ENCODE data around the gene SRR. TPM values are rescaled to one million over a fixed set of nuclear protein-coding genes. Genes with fewer than 3 reads are reported as not detected.
A peak's percentile ranks its signal among the peaks of the same experiment; 100 is the strongest.

Gene SRR
- total and polyA plus RNA-seq, 3 experiments from 2014 or later: 5.7 to 13.4 (median 11.7) TPM

DNA sequence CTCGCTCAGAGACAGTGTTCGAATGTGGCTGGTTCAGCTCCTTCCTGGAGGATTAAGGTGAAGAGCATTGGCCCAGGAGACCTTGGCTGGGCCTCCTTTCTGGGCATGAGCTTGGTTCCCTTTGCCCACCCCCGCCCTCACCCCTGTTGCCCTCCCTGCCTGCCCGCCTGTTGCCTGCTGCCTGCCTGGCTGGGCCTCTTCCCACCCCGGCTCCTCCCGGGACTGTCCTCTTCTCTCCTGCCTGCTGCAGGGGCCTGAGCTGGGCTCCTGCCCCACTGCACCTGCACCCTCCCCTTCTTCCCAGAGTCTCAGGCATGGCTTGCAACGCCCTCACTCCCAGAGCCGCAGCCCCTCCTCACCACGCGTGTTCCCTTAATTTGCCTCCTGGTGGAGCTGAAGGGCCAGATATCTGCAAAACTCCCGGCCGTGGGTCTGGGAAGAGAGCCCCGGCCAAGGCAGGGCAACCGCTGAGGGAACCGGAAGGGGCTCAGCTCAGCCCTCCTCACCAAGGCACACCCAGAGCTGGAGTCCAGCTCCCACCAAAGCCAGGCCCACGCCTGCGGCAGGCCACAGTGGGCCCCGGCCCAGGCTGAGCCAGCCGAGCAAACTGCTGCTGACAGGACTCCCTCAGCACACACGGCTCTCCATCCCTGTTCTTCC, 65.9 kb downstream of the SRR start:
- ChIA-PET CTCF (interaction anchor here (0.6 to 3.4 kb wide), 3 partner anchors 13 to 461 kb away, joined by 3 to 14 read pairs (median 3); no protein-coding TSS in a partner anchor), POLR2A (no interaction called here)
- Histone ChIP-seq H3K27me3 (ENCODE audit: insufficient read depth, low read length, poor library complexity, severe bottlenecking) (no peaks in the 10 kb centered on the region), H3K4me1 (ENCODE audit: insufficient read depth, low read length) (no peaks in the 10 kb centered on the region), H3K27ac (ENCODE audit: low read depth, low read length) (no peak overlapping the region), H3K4me3 (ENCODE audit: low read length) (no peak overlapping the region), H3K9me3 (ENCODE audit: low read length) (no peaks in the 10 kb centered on the region), H3K36me3 (ENCODE audit: insufficient read depth, low read length) (no peaks in the 10 kb centered on the region)
- Mint-ChIP-seq H3K27ac (no peak overlapping the region), H3K4me3 (no peak overlapping the region), H3K4me1 (no peaks in the 10 kb centered on the region), H3K27me3 (no peaks in the 10 kb centered on the region), H3K36me3 (peaks cover 0 to 69% (median 0%) of the 10 kb centered on the region in 3 donors), H3K9me3 (no peaks in the 10 kb centered on the region)
- DNase-seq: no peak

DNA sequence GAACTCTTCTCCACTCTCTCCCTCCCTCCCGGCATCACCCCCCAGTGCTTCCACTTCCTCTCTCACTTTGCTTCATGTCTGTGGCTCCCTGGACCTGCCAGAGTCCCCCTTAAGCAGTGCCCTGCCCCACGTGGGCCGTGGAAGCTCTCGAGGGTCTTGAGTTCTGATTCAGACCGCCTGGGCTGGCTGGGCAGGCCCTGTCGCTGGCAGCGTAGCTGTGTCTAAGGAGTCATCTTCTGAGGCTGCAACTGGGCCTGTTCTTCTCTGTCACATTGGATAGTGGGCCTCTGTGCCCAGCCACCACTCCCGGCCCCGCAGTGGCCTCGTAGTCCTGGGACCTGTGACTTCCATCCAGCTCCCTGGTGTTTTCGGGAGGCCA, 66.5 kb downstream of the SRR start:
- H3K36me3 Mint-ChIP-seq: peaks cover 0 to 70% (median 0%) of the 10 kb centered on the region in 3 donors
- Histone ChIP-seq H3K9me3 (ENCODE audit: low read length) (no peaks in the 10 kb centered on the region), H3K4me1 (ENCODE audit: insufficient read depth, low read length) (no peaks in the 10 kb centered on the region), H3K4me3 (ENCODE audit: low read length) (no peak overlapping the region), H3K27me3 (ENCODE audit: insufficient read depth, low read length, poor library complexity, severe bottlenecking) (no peaks in the 10 kb centered on the region), H3K27ac (ENCODE audit: low read depth, low read length) (no peak overlapping the region), H3K36me3 (ENCODE audit: insufficient read depth, low read length) (no peaks in the 10 kb centered on the region)
- no peaks in the 10 kb centered on the region for H3K27me3 Mint-ChIP-seq
- POLR2A ChIA-PET: no interaction called here
- H3K4me3 Mint-ChIP-seq: no peak overlapping the region
- CTCF ChIA-PET: interaction anchor here (3.4 kb wide), 1 partner anchor 12 kb away, joined by 14 read pairs; no protein-coding TSS in a partner anchor
- no peak overlapping the region for H3K27ac Mint-ChIP-seq
- H3K9me3 Mint-ChIP-seq: no peaks in the 10 kb centered on the region
- H3K4me1 Mint-ChIP-seq: no peaks in the 10 kb centered on the region
- DNase-seq: no peak

DNA sequence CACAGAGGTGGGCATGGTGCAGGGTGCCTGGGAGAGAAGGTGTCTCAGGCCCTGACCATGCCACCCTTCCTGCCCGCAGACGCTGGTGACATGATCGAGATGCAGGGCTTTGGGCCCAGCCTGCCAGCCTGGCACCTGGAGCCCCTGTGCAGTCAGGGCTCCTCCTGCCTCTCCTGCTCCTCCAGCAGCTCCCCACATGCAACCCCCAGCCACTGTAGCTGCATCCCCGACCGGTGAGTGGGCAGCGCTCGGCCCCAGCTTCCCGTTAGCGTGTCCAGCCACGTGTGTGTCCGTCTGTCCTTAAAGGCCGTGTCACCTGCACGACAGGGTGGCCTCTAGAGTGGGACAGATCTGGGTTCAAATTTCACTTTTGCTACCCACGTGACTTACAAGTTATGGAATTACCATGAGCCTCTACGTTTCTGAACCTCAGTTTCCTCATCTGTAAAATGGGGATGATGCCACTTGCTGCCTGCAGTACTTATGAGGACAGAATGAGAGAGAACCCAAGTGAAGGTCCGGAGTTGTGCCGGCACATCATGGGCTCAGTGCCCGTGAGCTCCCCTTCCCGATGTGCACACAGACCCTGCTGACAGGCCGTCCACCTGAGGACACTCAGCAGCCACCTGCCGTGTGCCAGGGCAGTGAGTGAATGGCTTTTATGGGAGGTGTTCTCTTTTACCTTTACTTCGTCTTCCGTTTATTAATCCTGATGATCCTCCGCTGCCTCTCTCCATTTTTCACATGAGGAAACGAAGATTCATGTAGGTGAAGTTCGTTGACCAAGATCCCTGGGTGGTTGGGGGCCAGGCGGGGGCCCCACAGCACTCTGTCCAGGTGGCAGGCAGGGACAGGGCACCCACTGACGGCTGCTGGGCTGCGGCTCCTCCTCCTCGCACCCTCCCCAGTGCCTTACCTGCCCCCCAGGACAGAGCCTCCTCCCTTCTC, 67.7 kb downstream of the SRR start:
- CTCF ChIA-PET: interaction anchor here (1.0 to 1.3 kb wide), 2 partner anchors 11 to 18 kb away, joined by 3 to 5 read pairs; no protein-coding TSS in a partner anchor
- Histone ChIP-seq H3K27ac (ENCODE audit: low read depth, low read length) (no peak overlapping the region), H3K36me3 (ENCODE audit: insufficient read depth, low read length) (no peaks in the 10 kb centered on the region), H3K9me3 (ENCODE audit: low read length) (no peaks in the 10 kb centered on the region), H3K4me1 (ENCODE audit: insufficient read depth, low read length) (no peaks in the 10 kb centered on the region), H3K27me3 (ENCODE audit: insufficient read depth, low read length, poor library complexity, severe bottlenecking) (no peaks in the 10 kb centered on the region), H3K4me3 (ENCODE audit: low read length) (no peak overlapping the region)
- no peaks in the 10 kb centered on the region for H3K27me3 Mint-ChIP-seq
- no peaks in the 10 kb centered on the region for H3K9me3 Mint-ChIP-seq
- no peak overlapping the region for H3K4me3 Mint-ChIP-seq
- DNase-seq: no peak
- H3K27ac Mint-ChIP-seq: peak overlapping the region in 1 of 8 donors; percentile 19
- POLR2A ChIA-PET: no interaction called here
- peaks cover 0 to 67% (median 0%) of the 10 kb centered on the region in 3 donors for H3K36me3 Mint-ChIP-seq
- H3K4me1 Mint-ChIP-seq: no peaks in the 10 kb centered on the region

DNA sequence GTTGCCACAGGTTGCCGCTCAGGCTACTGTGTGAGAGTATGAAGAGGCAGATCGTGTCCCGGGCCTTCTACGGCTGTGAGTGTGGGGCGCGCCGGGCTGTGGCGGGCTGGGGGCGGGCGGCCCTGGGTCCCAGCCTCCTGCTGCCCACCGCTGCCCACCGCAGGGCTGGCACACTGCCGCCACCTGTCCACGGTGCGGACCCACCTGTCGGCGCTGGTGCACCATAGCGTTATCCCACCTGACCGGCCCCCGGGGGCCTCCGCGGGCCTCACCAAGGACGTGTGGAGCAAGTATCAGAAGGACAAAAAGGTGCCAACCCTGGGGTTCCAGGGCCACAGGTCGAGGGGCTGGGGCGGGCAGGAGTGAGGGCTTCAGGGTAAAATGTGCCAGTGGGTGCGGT, 68.4 kb downstream of the SRR start:
- Mint-ChIP-seq H3K4me3 (no peak overlapping the region), H3K27me3 (no peaks in the 10 kb centered on the region), H3K9me3 (no peaks in the 10 kb centered on the region), H3K27ac (no peak overlapping the region), H3K4me1 (no peaks in the 10 kb centered on the region), H3K36me3 (peaks cover 0 to 66% (median 0%) of the 10 kb centered on the region in 3 donors)
- POLR2A ChIA-PET: no interaction called here
- no peak overlapping the region for H3K4me3 ChIP-seq (ENCODE audit: low read length)
- DNase-seq: no peak
- H3K4me1 ChIP-seq (ENCODE audit: insufficient read depth, low read length): no peaks in the 10 kb centered on the region
- no peaks in the 10 kb centered on the region for H3K36me3 ChIP-seq (ENCODE audit: insufficient read depth, low read length)
- H3K9me3 ChIP-seq (ENCODE audit: low read length): no peaks in the 10 kb centered on the region
- no peak overlapping the region for H3K27ac ChIP-seq (ENCODE audit: low read depth, low read length)
- CTCF ChIA-PET: interaction anchor here (1.0 kb wide), 2 partner anchors 10 kb away, joined by 3 to 4 read pairs; no protein-coding TSS in a partner anchor
- no peaks in the 10 kb centered on the region for H3K27me3 ChIP-seq (ENCODE audit: insufficient read depth, low read length, poor library complexity, severe bottlenecking)

DNA sequence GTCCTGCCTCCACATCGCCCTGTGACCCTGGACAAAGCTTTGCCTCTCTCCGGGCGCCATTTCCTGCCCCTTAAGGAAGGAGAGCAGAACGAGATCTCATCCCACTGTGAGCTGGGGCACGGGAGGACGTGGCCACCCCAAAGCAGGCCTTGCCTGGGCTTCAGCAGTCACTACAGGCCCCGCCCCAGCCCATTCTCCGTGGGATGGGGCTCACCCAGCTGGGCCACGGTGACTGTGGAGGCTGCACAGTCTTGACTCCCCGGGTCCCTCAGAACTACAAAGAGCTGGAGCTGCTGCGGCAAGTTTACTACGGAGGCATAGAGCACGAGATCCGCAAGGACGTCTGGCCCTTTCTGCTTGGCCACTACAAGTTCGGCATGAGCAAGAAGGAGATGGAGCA, 68.9 kb downstream of the SRR start:
- H3K9me3 ChIP-seq (ENCODE audit: low read length): no peaks in the 10 kb centered on the region
- H3K4me3 Mint-ChIP-seq: no peak overlapping the region
- H3K36me3 Mint-ChIP-seq: peaks cover 0 to 66% (median 0%) of the 10 kb centered on the region in 3 donors
- CTCF ChIA-PET: interaction anchor here (1.0 to 1.3 kb wide), 2 partner anchors 10 to 43 kb away, joined by 4 to 7 read pairs; no protein-coding TSS in a partner anchor
- H3K4me1 ChIP-seq (ENCODE audit: insufficient read depth, low read length): no peaks in the 10 kb centered on the region
- no peaks in the 10 kb centered on the region for H3K27me3 ChIP-seq (ENCODE audit: insufficient read depth, low read length, poor library complexity, severe bottlenecking)
- no peaks in the 10 kb centered on the region for H3K36me3 ChIP-seq (ENCODE audit: insufficient read depth, low read length)
- H3K27ac Mint-ChIP-seq: no peak overlapping the region
- no peaks in the 10 kb centered on the region for H3K27me3 Mint-ChIP-seq
- H3K9me3 Mint-ChIP-seq: no peaks in the 10 kb centered on the region
- H3K27ac ChIP-seq (ENCODE audit: low read depth, low read length): no peak overlapping the region
- no peak for DNase-seq
- no peaks in the 10 kb centered on the region for H3K4me1 Mint-ChIP-seq
- H3K4me3 ChIP-seq (ENCODE audit: low read length): no peak overlapping the region
- POLR2A ChIA-PET: no interaction called here

DNA sequence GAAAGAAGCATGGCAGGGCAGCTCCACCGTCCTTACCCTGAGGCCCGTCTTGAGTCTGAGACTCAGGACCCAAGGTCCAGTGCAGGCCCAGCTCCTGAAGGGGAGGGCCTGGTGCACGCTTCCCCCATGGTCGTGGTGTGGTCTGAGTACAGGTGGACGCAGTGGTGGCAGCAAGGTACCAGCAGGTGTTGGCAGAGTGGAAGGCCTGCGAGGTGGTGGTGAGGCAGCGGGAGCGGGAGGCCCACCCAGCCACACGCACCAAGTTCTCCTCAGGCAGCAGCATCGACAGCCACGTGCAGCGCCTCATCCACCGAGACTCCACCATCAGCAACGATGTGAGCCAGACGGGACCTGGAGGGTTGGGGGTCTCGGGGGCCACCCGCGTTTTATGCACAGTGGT, 69.4 kb downstream of the SRR start:
- Mint-ChIP-seq H3K36me3 (peaks cover 0 to 66% (median 0%) of the 10 kb centered on the region in 3 donors), H3K9me3 (no peaks in the 10 kb centered on the region), H3K27ac (no peak overlapping the region), H3K4me1 (no peaks in the 10 kb centered on the region), H3K27me3 (no peaks in the 10 kb centered on the region), H3K4me3 (no peak overlapping the region)
- H3K27ac ChIP-seq (ENCODE audit: low read depth, low read length): no peak overlapping the region
- H3K4me1 ChIP-seq (ENCODE audit: insufficient read depth, low read length): no peaks in the 10 kb centered on the region
- no peaks in the 10 kb centered on the region for H3K9me3 ChIP-seq (ENCODE audit: low read length)
- H3K27me3 ChIP-seq (ENCODE audit: insufficient read depth, low read length, poor library complexity, severe bottlenecking): no peaks in the 10 kb centered on the region
- ChIA-PET POLR2A (no interaction called here), CTCF (interaction anchor here (1.0 to 1.3 kb wide), 2 partner anchors 9 to 43 kb away, joined by 4 to 7 read pairs; no protein-coding TSS in a partner anchor)
- no peaks in the 10 kb centered on the region for H3K36me3 ChIP-seq (ENCODE audit: insufficient read depth, low read length)
- H3K4me3 ChIP-seq (ENCODE audit: low read length): no peak overlapping the region
- no peak for DNase-seq

Measured in CD8-positive, alpha-beta memory T cell (primary cell).